NCI-H146 (cell line): ENCODE data around the gene EFCAB11.

Source experiments
- DNase-seq: peaks from one replicate; lab custom pipeline; 2025; lab: John Stamatoyannopoulos, UW

Gene EFCAB11

DNA sequence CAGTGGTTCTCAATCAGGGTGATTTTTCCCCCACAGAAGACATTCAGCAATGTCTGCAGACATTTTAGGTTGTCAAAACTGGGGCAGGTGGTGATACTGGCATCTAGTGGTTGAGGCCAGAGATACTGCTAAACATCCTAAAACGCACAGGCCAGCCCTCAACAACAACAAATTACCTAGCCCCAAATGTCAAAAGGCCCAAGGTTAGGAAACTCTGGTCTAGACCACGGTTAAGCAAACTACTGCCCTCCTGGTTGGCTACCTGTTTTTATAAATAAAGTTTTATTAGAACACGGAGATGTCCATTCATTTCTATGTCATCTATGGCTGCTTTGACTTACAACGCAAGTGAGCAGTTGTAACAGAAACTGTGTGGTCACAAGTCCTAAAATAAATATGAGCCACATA is 186.7 kb downstream of the EFCAB11 start:
- no peak for DNase-seq

DNA sequence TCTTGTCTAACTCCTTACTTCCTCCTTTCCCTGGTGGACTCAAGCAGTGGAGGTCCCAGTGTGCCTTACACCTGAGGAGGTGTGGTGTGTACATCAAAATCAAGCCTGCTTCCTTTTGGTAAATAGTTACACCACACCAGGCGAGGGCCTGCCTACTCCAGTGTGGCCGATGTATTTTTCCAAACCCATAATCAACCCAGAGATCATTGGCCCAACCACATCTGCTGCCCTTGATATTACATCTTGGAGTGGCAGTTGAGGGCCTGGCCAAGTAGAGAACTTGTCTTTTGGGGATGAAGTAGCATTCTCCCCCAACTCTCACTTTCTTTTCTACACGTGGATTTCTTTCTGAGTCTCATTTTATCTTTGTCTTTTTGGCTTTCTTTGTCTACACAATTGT is 187.4 kb downstream of the EFCAB11 start:
- no peak for DNase-seq

DNA sequence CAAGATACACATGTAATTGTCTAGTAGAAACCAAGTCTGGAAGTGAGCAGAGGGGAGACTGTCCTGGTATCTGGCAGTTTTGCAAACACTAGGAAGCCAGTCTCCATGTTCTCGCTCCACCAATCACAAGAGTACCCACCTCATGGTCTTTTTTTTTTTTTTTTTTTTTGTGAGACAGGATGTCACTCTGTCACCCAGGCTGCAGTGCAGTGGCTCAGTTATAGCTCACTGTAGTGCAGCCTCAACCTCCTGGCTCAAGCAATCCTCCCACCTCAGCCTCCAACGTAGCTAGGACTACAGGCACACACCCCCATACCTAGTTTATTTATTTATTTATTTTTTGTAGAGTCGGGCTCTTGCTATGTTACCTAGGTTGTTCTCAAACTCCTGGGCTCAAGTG is 189.2 kb downstream of the EFCAB11 start:
- DNase-seq = no peak

DNA sequence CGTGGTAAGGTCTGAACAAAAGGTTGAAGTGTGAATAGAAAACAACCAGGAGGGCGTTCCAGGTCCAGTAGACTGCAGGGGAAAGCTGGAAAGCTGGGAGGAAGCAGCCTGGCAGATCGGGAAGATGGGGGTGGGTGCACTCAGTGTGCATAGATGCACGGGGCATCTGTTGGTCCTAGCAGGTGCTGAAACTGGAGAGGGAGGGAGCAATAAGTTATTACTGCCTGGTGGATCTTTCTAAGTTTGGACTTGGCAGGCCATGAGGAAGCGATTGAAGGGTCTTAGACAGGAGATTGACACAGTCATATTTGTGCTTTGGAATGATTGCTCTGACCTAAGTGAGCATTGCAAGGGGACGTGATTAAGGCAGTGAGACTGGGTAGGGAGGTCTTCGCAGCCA is 194.4 kb downstream of the EFCAB11 start:
- DNase-seq = no peak

DNA sequence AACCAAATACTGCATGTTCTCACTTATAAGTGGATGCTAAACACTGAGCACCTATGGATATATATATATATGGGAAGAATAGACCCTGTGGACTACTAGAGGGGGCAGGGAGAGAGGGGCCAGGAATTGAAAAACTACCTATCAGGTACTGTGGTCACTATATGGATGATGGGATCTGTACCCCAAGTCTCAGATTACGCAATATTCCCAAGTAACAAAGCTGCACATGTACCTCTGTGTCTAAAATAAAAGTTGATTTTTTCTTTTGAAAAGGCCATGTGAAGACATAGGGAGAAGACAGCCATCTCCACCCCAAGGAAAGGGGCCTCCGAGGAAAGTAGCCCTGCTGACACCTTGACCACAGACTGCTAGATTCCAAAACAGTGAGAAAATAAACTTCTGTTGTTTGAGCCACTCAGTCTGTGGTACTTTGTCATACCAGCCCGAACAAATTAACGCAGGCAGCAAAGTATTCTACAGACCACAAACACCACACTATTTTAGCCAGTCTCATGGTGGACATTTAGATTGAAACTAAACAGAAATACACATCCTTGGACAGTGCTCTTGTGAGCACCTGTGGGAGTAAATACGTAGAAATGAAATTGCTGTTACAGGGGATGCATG is 197.1 kb downstream of the EFCAB11 start:
- DNase-seq = no peak

DNA sequence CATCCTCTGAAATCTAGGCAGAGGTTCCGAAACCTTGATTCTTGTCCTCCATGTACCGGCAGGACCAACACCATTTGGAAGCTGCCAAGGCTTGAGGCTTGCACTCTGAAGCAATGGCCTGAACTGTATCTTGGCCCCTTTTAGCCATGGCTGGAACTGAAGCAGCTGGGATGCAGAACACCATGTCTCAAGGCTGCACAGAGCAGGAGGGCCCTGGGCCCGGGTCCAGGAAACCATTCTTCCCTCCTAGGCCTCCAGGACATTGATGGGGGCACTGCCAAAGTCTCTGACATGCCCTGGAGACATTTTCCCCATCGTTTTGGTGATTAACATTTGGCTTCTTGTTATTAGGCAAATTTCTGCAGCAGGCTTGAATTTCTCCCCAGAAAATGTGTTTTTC is 198.7 kb downstream of the EFCAB11 start:
- DNase-seq = no peak

DNA sequence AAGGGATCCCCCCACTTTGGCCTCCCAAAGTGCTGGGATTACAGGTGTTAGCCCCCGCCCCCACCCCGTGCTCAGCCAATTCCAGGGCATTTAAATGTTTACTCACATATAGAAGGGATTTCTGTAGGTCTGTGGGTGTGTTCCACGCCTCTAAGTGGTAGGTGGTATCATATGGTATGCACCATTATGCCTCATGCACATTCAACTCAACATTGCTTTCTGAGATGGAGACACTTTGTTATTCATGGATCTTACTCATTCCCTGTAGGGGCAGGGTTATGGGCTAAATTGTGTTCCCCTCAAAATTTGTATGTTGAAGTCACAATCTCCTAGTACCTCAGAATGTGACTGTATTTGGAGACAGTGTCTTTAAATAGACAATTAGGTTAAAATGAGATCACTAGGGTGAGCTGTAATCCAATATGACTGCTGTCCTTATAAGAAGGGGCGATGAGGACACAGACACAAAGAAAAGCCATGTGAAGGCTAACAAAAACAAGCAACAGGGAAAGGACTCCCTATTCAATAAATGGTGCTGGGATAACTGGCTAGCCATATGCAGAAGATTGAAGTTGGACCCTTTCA is 200.6 kb downstream of the EFCAB11 start:
- no peak for DNase-seq

DNA sequence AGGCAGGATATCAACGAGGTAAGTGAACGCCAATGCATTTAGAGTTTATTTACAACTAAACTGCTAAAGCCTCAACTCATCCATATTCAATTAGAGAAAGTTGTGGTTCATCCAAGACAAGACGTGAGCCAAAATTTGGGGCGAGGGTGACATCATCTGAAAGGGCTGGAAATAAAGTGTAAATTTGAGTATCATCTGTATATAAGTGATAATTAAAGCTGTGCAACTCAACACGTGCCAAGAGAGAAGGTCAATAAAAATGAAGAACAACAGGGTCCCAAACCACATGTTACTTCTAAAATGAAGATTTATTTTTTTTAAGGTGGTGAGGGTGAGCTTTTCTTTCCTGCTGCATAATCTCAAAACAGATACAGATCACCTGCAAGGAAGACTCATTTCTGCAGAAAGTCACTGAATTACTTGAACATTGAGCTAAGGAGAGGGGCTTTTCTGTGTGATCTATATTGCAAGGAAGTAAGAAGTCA is 203.6 kb downstream of the EFCAB11 start:
- no peak for DNase-seq

DNA sequence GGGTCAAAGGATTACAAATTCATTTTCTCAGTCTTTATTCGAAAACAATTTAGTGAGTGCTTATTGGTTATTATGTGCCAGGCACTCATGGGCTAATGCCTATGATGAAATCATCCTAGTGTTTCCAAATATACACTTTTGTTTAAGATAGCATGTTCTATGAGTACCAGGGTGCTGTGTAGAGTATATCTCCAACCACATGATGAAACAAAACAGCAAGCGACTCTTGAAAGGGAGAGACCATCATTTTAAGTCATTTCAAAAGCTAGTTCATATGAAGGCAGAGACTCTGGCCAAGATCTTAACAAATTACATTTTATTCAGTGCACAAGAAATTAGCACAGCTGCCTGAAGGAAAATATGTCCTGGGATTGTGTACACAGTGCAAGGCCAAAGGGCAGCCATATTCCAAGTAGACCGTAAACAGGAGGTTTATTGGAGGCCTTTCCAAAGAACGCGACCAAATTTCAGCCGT is 204.2 kb downstream of the EFCAB11 start:
- no peak for DNase-seq

DNA sequence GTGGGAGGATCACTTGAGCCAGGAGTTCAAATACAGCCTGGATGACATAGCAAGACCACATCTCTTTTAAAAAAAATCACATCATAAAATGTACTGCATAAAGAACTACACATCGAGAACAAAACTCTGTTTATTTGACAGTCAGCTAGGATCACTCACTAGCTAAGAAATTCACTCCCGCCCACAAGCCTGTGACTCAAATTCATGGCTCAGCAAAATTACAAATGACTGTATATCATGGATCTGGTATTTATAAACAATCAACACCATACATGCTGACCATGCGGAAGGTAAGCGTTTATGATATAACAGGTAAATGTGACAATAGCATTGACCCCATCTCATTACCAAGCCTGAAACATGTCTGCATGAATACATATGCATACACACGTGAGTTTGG is 206.5 kb downstream of the EFCAB11 start:
- no peak for DNase-seq

DNA sequence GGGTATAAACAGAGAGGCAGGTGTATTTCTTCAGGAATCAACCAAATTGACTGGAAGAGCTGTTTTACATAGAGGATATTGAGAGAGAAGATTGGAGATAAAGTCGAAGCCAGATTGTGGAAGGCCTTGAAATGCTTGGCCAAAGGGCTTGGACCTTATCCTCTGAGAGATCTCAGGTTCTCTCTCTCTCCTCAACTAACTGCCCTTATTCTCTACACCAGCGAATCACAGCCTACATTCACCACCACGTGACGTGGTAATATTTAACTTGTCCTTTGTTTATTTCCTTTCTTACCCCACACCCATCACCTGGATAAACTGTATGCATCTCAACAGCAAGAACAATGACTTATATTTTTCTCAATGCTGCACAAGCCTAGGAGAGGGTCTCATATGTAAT is 207.4 kb downstream of the EFCAB11 start:
- no peak for DNase-seq

DNA sequence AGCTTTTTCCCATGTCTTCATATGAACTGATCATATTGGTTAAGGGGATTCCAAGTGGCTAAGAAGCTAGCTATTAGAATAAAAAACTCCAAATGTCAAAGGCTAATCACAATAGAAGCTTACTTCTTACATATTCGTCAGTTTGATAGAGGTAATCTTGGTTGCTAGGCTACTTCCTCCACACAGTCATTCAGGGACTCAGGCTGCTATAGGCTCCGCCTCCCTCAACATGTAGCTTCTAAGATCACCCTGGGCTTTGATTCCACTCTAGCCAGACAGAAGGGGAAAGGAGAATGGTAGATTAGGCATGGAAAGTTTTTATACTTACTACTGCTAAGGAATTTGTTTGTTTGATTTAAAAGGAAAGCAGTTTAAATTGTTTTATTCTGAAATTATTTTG is 207.9 kb downstream of the EFCAB11 start:
- DNase-seq = no peak

DNA sequence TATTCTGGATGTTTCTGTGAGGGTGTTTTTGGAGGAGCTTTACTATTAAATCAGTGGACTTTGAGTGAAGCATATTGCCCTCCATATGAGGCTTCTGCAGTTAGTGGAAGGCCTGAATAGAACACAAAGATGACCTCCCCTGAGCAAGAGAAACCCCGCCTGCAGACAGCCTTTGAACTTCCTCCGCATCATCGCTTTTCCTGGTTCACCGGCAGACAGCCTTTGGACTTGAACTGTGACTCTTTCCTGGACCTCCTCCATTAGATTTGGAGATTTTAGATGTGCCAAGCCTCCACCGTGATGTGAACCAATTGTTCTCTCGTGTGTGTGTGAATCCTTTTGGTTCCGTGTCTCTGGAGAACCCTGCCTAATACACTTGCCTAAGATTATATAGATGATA is 208.4 kb downstream of the EFCAB11 start:
- no peak for DNase-seq
